Measurements from ENCODE around the gene HFE. TPM values are rescaled to one million over a fixed set of nuclear protein-coding genes. Genes with fewer than 3 reads are reported as not detected.
A peak's percentile ranks its signal among the peaks of the same experiment; 100 is the strongest.
"Not testable (repeated sequence)": the region's sequence is repeated elsewhere in the genome, so short reads cannot be mapped to it uniquely, and the experiment has no call there.

The HFE gene
- total and polyA plus RNA-seq, 8 donors, result 3.1 to 10.2 (median 3.6) TPM

- WGBS, 2 donors, result 88% methylated on average over 5 of the region's 5 CpGs
- no peaks in the 10 kb centered on the region for H3K27me3 ChIP-seq
- H3K36me3 ChIP-seq, result no peaks in the 10 kb centered on the region
- FAIRE-seq (no peak), ATAC-seq (no peak), DNase-seq (no peak)
- no peak overlapping the region for H3K4me3 ChIP-seq
- TF ChIP-seq CTCF (IDR thresholded peaks at IDR 0.05), result no peak
- no peak overlapping the region for H3K27ac ChIP-seq
- no peaks in the 10 kb centered on the region for H3K4me1 ChIP-seq
- intact Hi-C loops (cut with DNase I), result no loop called here
- H3K9me3 ChIP-seq, result no peaks in the 10 kb centered on the region
Measured at GRCh38 chr6:26115226-26115625, 28.0 kb downstream of the HFE start.

GRCh38 chr6:26116267-26116666, 29.0 kb downstream of the HFE start:
- 92 to 97% methylated on average over 4 of the region's 4 CpGs for WGBS, 2 donors
- Histone ChIP-seq H3K4me3 (no peak overlapping the region), H3K27ac (no peak overlapping the region), H3K36me3 (no peaks in the 10 kb centered on the region), H3K4me1 (no peaks in the 10 kb centered on the region), H3K9me3 (no peaks in the 10 kb centered on the region), H3K27me3 (no peaks in the 10 kb centered on the region)
- TF ChIP-seq CTCF (IDR thresholded peaks at IDR 0.05), result no peak
- no peak for ATAC-seq
- FAIRE-seq, result no peak
- DNase-seq, result no peak
- intact Hi-C loops (cut with DNase I), result no loop called here

- TF ChIP-seq CTCF (IDR thresholded peaks at IDR 0.05), result no peak
Measured at GRCh38 chr6:26118999-26119398, 31.8 kb downstream of the HFE start.

GRCh38 chr6:26120115-26120514, 32.9 kb downstream of the HFE start:
- FAIRE-seq, H3K4me3 ChIP-seq, H3K36me3 ChIP-seq, ATAC-seq, DNase-seq, H3K9me3 ChIP-seq, H3K27me3 ChIP-seq: not testable (repeated sequence)
- intact Hi-C loops (cut with DNase I), result loop anchor here in 1 of 3 donors (5.0 kb wide), 1 partner anchor 37 kb away; a partner anchor contains a TSS
- Histone ChIP-seq H3K27ac (peak overlapping the region in 2 of 4 donors; percentile 95 to 98), H3K4me1 (peaks cover 0 to 11% (median 6%) of the 10 kb centered on the region in 3 donors)
- WGBS, 2 donors, result 93 to 98% methylated on average over 8 of the region's 8 CpGs

More at GRCh38 chr6:26118999-26119398, 31.8 kb downstream of the HFE start:
- no peak for DNase-seq
- no peak for ATAC-seq
- Histone ChIP-seq H3K4me1 (peaks cover 0 to 11% (median 6%) of the 10 kb centered on the region in 3 donors), H3K27ac (peak overlapping the region in 2 of 4 donors; percentile 20 to 45), H3K36me3 (no peaks in the 10 kb centered on the region), H3K4me3 (no peak overlapping the region), H3K9me3 (no peaks in the 10 kb centered on the region), H3K27me3 (no peaks in the 10 kb centered on the region)
- intact Hi-C loops (cut with DNase I), result no loop called here
- WGBS, 2 donors, result 59 to 68% methylated on average over 7 of the region's 7 CpGs
- FAIRE-seq, result no peak

GRCh38 chr6:26120807-26121140, 33.5 kb downstream of the HFE start:
- no peak overlapping the region for H3K4me3 ChIP-seq
- no peak for FAIRE-seq
- H3K9me3 ChIP-seq, result no peaks in the 10 kb centered on the region
- peak overlapping the region in 2 of 4 donors; percentile 95 to 98 for H3K27ac ChIP-seq
- intact Hi-C loops (cut with DNase I), result loop anchor here in 1 of 3 donors (5.0 kb wide), 1 partner anchor 37 kb away; a partner anchor contains a TSS
- no peak for TF ChIP-seq CTCF (IDR thresholded peaks at IDR 0.05)
- no peaks in the 10 kb centered on the region for H3K27me3 ChIP-seq
- no peak for ATAC-seq
- H3K36me3 ChIP-seq, result no peaks in the 10 kb centered on the region
- DNase-seq, result no peak
- peaks cover 0 to 11% (median 6%) of the 10 kb centered on the region in 3 donors for H3K4me1 ChIP-seq
- WGBS, 2 donors, result 55 to 58% methylated on average over 3 of the region's 3 CpGs

Measured in pancreas (tissue), 10 donors.